Activated T-helper 17 cell treated with anti-CD3 and anti-CD28 coated beads, Interleukin-2, amount 50 U/mL, for 72 hours (primary cell): Measurements from ENCODE around the gene KRT17. TPM values are rescaled to one million over a fixed set of nuclear protein-coding genes. Genes with fewer than 3 reads are reported as not detected.
"Not testable (repeated sequence)": the region's sequence is repeated elsewhere in the genome, so short reads cannot be mapped to it uniquely, and the experiment has no call there.

Experiments used
- ATAC-seq: fragments of 150-1000 bp; cut with Tn5 transposase; replicated peaks from 2 replicates; pipeline ENCODE4 v1.10.0; 2021; ENCODE audit warnings: mild to moderate bottlenecking, moderate library complexity
- H3K27ac Mint-ChIP-seq: one replicate; pipeline ENCODE4 v1.8.0; 2022; ENCODE audit warnings: mixed read lengths
- H3K27me3 Mint-ChIP-seq: one replicate; pipeline ENCODE4 v1.8.0; 2022; ENCODE audit warnings: mixed read lengths
- H3K36me3 Mint-ChIP-seq: one replicate; pipeline ENCODE4 v1.8.0; 2022; ENCODE audit warnings: low read depth, mild to moderate bottlenecking, mixed read lengths
- H3K4me1 Mint-ChIP-seq: one replicate; pipeline ENCODE4 v1.8.0; 2022; ENCODE audit warnings: mixed read lengths
- H3K4me3 Mint-ChIP-seq: one replicate; pipeline ENCODE4 v1.8.0; 2022; ENCODE audit warnings: mild to moderate bottlenecking, mixed read lengths
- H3K9me3 Mint-ChIP-seq: one replicate; pipeline ENCODE4 v1.8.0; 2022; ENCODE audit warnings: mixed read lengths
- total RNA-seq, 2 donors: library from RNA; stranded (reverse); gene quantifications; one replicate each; pipeline ENCODE4 v1.2.3, GENCODE V29; 2022

The KRT17 gene
- total RNA-seq, 2 donors from 2014 or later = 0.58 to 2.5 TPM

DNA sequence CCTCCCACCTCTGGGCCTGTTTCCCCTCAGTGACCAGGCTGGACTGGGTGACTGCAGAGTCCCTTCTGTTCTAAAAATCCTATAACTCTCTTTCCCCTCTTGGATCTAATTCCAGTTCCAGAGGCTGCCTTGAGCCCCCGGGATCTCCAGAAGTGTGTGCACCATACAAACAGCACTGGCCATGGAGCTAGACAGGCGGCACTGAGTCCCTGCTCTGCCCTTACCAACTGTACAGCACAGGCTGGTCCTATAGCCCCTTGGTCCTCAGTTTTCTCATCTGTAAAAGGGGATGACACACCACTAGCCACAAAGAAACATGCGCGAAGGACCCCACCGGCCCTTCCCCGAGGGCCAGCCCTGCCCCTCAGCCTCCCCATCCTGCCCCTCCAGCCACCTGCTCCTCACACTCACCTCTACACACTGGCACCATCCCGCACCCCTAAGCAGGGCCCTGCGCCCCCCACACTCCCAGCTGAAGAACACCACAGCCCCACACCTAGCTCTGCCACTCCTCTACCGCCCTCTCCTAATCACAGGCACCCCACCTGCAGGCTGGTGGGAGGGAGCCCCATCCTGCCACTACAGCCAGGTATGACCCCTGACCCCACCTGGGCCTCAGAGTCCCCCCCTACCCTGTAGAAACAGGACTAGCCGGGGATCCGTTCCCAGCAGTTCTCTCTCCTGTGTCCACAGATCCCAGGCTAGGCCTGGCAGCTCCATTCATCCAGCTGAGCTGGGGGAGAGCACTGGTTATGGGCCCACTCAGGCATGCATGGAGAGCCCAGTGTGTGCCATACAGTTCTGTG is 10.9 kb downstream of the KRT17 start:
- H3K9me3 Mint-ChIP-seq = no peaks in the 10 kb centered on the region
- no peaks in the 10 kb centered on the region for H3K4me1 Mint-ChIP-seq
- ATAC-seq = no peak
- no peak overlapping the region for H3K4me3 Mint-ChIP-seq
- H3K27ac Mint-ChIP-seq = no peak overlapping the region
- H3K36me3 Mint-ChIP-seq = no peaks in the 10 kb centered on the region
- H3K27me3 Mint-ChIP-seq = peaks cover 12% of the 10 kb centered on the region

DNA sequence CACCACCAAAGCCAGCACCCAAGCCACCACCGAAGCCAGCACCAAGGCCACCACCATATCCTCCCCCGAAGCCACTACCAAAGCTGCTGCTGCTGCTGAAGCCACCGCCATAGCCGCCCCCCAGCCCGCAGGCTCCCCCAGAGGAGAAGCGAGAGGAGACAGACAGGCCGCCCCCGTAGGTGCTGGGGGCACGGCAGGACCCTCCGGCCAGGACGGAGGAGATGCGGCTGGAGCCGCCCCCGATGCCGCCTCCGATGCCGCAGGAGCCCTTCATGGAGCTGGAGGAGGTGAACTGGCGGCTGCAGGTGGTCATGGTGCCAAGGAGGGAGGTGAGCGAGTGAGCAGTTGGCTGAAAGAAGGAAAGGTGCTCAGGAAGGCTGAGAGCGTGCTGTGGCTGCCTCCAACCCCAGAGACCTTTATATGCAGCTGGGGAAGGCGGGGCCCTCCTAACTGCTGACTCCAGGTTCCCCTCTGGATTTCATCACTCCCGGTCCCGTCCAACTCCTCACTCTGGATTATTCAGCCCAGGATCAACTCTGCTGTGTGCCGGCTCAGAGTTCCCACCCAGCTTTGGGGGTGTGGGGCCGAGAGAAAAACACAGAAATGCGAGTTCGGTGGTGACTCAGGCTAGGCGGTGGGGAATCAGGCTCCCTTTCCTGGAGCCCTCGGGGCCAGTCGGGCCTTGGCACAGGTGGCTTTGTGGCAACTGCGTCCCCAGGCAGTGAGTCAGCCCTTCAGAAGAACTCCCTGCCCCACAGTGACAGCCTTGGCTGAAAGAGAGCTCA is 11.8 kb downstream of the KRT17 start, which contains the start of gene KRT16:
Gene KRT16 (minus strand): TSS at position 392 of the 785 bp plus-strand sequence. CDS start 79 bp downstream, at position 313.
- H3K27me3 Mint-ChIP-seq = peaks cover 12% of the 10 kb centered on the region
- ATAC-seq, H3K9me3 Mint-ChIP-seq, H3K4me3 Mint-ChIP-seq, H3K27ac Mint-ChIP-seq, H3K36me3 Mint-ChIP-seq, H3K4me1 Mint-ChIP-seq: not testable (repeated sequence)

DNA sequence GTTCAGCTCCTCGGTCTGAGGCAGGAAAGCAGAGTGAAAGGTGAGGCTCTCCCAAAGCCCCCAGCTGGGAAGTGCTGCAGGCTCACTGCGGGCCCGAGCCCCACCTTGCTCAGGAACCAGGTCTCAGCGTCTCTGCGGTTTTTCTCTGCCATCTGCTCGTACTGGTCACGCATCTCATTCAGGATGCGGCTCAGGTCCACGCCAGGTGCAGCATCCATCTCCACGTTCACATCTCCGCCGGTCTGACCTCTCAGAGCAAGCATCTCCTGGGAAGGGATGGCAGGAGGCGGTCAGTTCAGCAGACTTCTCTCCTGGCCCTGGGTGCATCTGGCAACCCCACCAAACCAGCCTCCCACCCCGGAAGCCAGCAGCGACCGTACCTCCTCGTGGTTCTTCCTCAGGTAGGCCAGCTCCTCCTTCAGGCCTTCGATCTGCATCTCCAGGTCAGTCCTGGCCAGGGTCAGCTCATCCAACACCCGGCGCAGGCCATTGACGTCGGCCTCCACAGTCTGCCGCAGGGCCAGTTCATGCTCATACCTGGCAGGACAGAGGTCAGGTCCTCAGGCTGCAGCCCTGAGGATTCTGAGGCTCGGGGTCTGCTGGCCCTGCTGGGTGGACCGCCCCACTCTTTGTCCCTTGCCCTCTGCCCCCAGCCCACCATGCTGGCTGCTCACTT is 13.3 kb downstream of the KRT17 start:
- H3K4me1 Mint-ChIP-seq = no peaks in the 10 kb centered on the region
- H3K36me3 Mint-ChIP-seq = no peaks in the 10 kb centered on the region
- ATAC-seq = no peak
- peaks cover 11% of the 10 kb centered on the region for H3K9me3 Mint-ChIP-seq
- H3K4me3 Mint-ChIP-seq = no peak overlapping the region
- H3K27me3 Mint-ChIP-seq = peaks cover 21% of the 10 kb centered on the region
- no peak overlapping the region for H3K27ac Mint-ChIP-seq

GRCh38 chr17:41610061-41610517 is 14.3 kb downstream of the KRT17 start:
- not testable (repeated sequence) for ATAC-seq, H3K36me3 Mint-ChIP-seq, H3K4me1 Mint-ChIP-seq, H3K27ac Mint-ChIP-seq, H3K4me3 Mint-ChIP-seq
- peaks cover 15% of the 10 kb centered on the region for H3K9me3 Mint-ChIP-seq
- H3K27me3 Mint-ChIP-seq = peaks cover 25% of the 10 kb centered on the region

DNA sequence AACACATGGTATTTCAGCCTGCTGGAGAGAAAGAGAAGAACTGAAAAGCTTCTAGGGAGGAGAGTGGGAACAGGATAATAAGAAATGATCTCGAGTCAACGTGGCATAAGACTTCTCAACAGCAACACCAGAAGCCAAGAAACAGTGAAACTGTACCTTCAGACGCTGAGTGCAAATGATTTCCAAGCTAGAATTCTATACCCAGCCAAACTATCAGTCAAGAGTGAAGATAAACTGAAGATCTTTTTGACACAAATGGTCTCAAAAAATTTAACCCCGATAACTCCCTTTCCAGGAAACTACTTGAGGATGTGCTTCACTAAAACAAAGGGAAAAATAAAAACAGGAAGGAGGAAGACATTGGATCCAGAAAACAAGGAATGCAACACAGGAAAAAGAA is 17.4 kb downstream of the KRT17 start:
- not testable (repeated sequence) for H3K4me3 Mint-ChIP-seq, ATAC-seq, H3K27ac Mint-ChIP-seq, H3K36me3 Mint-ChIP-seq, H3K4me1 Mint-ChIP-seq
- Mint-ChIP-seq H3K9me3 (peaks cover 15% of the 10 kb centered on the region), H3K27me3 (peaks cover 37% of the 10 kb centered on the region)

DNA sequence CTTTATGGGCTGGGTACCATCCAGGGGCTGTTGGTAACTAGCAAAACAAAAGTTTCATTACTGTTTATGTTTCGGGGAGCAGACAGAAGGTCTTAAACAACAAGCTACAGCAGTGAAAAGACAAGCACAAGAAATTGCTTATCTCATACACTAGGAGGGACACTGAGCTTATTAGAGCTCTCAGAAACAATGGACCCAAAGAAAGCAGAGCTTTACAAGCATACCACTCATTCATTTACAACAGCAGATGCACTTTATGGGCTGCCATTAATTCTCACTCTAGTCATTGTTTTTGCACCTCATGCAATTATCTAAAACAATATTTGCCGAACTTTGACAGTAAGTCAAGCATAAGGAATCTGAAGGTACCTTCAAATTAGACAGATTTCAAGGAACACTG is 21.9 kb downstream of the KRT17 start:
- ATAC-seq = no peak
- Mint-ChIP-seq H3K27me3 (peaks cover 29% of the 10 kb centered on the region), H3K36me3 (no peaks in the 10 kb centered on the region), H3K4me1 (no peaks in the 10 kb centered on the region), H3K27ac (no peak overlapping the region), H3K9me3 (peaks cover 15% of the 10 kb centered on the region), H3K4me3 (no peak overlapping the region)

GRCh38 chr17:41600318-41600717 is 24.1 kb downstream of the KRT17 start:
- Mint-ChIP-seq H3K4me3 (no peak overlapping the region), H3K9me3 (no peaks in the 10 kb centered on the region), H3K36me3 (no peaks in the 10 kb centered on the region), H3K27me3 (peaks cover 15% of the 10 kb centered on the region), H3K4me1 (no peaks in the 10 kb centered on the region), H3K27ac (no peak overlapping the region)
- ATAC-seq = no peak

- no peaks in the 10 kb centered on the region for H3K9me3 Mint-ChIP-seq
- peaks cover 15% of the 10 kb centered on the region for H3K27me3 Mint-ChIP-seq
- H3K27ac Mint-ChIP-seq = no peak overlapping the region
- no peak for ATAC-seq
- no peak overlapping the region for H3K4me3 Mint-ChIP-seq
- H3K36me3 Mint-ChIP-seq = no peaks in the 10 kb centered on the region
- no peaks in the 10 kb centered on the region for H3K4me1 Mint-ChIP-seq
Measured at GRCh38 chr17:41599680-41600079, 24.7 kb downstream of the KRT17 start.

- no peak for ATAC-seq
- H3K27me3 Mint-ChIP-seq = peaks cover 8% of the 10 kb centered on the region
- no peaks in the 10 kb centered on the region for H3K9me3 Mint-ChIP-seq
- H3K4me3 Mint-ChIP-seq = no peak overlapping the region
- H3K36me3 Mint-ChIP-seq = no peaks in the 10 kb centered on the region
- H3K4me1 Mint-ChIP-seq = no peaks in the 10 kb centered on the region
- no peak overlapping the region for H3K27ac Mint-ChIP-seq
Measured at GRCh38 chr17:41595585-41595984, 28.8 kb downstream of the KRT17 start.

DNA sequence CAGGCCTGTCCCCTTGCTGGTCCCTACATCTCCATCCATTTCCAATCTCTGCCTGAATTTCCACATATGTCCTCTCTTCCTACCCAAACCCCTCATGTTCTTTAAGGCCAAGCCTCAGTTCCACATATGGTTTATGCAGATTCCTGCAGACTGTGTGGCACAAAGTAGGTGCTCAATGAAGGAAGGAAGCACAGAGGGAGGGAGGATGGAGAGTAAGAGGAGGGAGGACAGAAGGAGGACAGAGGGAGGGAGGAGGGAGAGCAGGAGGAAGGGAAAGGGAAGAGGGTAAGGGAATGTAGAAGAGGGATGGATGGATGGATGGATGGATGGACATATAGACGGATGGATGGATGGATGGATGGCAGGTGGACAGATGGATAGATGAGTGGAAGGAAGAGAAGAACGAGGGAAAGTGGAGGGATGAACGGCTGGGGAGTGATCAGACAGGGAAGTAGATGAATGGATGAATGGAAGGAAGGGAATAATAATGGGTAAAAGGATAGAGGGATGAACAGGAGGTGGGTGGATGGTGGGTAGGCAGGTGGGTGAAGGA is 29.9 kb downstream of the KRT17 start:
- Mint-ChIP-seq H3K27ac (no peak overlapping the region), H3K9me3 (no peaks in the 10 kb centered on the region), H3K36me3 (no peaks in the 10 kb centered on the region), H3K4me1 (no peaks in the 10 kb centered on the region), H3K27me3 (peaks cover 9% of the 10 kb centered on the region), H3K4me3 (no peak overlapping the region)
- no peak for ATAC-seq

GRCh38 chr17:41593306-41593981 is 30.9 kb downstream of the KRT17 start:
- no peak for ATAC-seq
- Mint-ChIP-seq H3K9me3 (no peaks in the 10 kb centered on the region), H3K4me1 (no peaks in the 10 kb centered on the region), H3K36me3 (no peaks in the 10 kb centered on the region), H3K27ac (no peak overlapping the region), H3K27me3 (peaks cover 11% of the 10 kb centered on the region), H3K4me3 (no peak overlapping the region)

GRCh38 chr17:41592601-41593305 is 31.6 kb downstream of the KRT17 start:
- no peaks in the 10 kb centered on the region for H3K4me1 Mint-ChIP-seq
- no peak overlapping the region for H3K4me3 Mint-ChIP-seq
- no peak for ATAC-seq
- H3K27ac Mint-ChIP-seq = no peak overlapping the region
- H3K27me3 Mint-ChIP-seq = peaks cover 11% of the 10 kb centered on the region
- H3K9me3 Mint-ChIP-seq = no peaks in the 10 kb centered on the region
- no peaks in the 10 kb centered on the region for H3K36me3 Mint-ChIP-seq

- no peaks in the 10 kb centered on the region for H3K36me3 Mint-ChIP-seq
- H3K4me3 Mint-ChIP-seq = no peak overlapping the region
- ATAC-seq = no peak
- H3K4me1 Mint-ChIP-seq = no peaks in the 10 kb centered on the region
- H3K9me3 Mint-ChIP-seq = no peaks in the 10 kb centered on the region
- peaks cover 7% of the 10 kb centered on the region for H3K27me3 Mint-ChIP-seq
- no peak overlapping the region for H3K27ac Mint-ChIP-seq
Measured at GRCh38 chr17:41589301-41589700, 35.1 kb downstream of the KRT17 start.
